Lower leg skin (tissue), 3 donors: Measurements from ENCODE around the gene ARID1B.

Experiments used
- CTCF ChIP-seq, 3 donors: fragments of 450-650 bp; IDR thresholded peaks; one replicate each; pipeline ENCODE4 v1.5.1; 2016; ENCODE audit warnings: antibody characterized with exemption in 3 of 3, mild to moderate bottlenecking in 3 of 3, moderate library complexity in 2 of 3
- POLR2A ChIP-seq, 2 donors: fragments of 450-650 bp; IDR thresholded peaks; one replicate each; pipeline ENCODE4 v1.6.1; 2016 to 2017; ENCODE audit warnings: antibody characterized with exemption in 2 of 2, mild to moderate bottlenecking in 1 of 2, moderate library complexity in 1 of 2

DNA sequence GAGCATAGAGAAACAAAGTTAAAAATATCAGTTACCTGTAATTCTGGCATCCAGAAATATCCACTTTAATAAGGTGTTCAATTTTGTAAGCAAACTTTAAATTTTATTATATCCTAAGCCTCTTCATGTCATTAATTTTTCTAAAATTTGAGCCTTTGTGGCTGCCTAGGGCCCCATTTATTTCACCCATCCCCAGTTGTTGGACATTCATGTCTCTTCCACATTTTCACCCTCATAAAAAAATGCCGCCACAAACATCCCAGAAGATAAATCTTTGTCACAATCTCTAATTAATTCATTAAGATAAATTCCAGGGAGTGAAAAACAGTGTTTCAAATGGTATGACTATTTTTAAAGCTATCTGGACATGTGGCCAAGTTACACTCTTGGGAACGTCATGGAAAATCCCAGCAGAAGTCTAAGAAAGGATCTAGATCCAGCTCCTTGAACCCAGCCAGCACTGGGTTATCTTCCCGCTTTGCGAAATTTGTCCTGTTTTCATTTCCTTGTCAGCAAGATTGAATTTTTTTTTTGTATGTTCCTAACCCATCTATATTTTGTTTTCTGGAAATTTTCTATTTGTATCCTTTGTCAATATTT lies 448.9 kb downstream of the ARID1B start:
- TF ChIP-seq CTCF (IDR thresholded peaks at IDR 0.05) (no peak), POLR2A (IDR thresholded peaks at IDR 0.05) (no peak)
